HG03064 (cell line): ENCODE results near the gene GIPC2.
A peak's percentile ranks its signal among the peaks of the same experiment; 100 is the strongest.
"Not testable (repeated sequence)": the region's sequence is repeated elsewhere in the genome, so short reads cannot be mapped to it uniquely, and the experiment has no call there.

Experiments
- ATAC-seq: cut with Tn5 transposase; IDR thresholded peaks from one replicate; pipeline ENCODE4 v1.9.1; 2021; ENCODE audit warnings: low read depth; ENCODE audit not compliant: unreplicated experiment

The GIPC2 gene

GRCh38 chr1:78045926-78046778 is at the start of gene GIPC2:
GIPC2 (plus strand) TSS chr1:78045966; CDS start chr1:78046095, 129 bp downstream.
- no peak for ATAC-seq

- ATAC-seq: no peak
Observed at GRCh38 chr1:77996734-77997133, 49.0 kb upstream of the GIPC2 start.

GRCh38 chr1:78000536-78000935 is 45.2 kb upstream of the GIPC2 start:
- ATAC-seq: not testable (repeated sequence)

GRCh38 chr1:78003070-78003746 is 42.6 kb upstream of the GIPC2 start:
- no peak for ATAC-seq

GRCh38 chr1:78003882-78004718 is 41.7 kb upstream of the GIPC2 start:
- peak; percentile 47 for ATAC-seq

- peak; percentile 98 for ATAC-seq
Observed at GRCh38 chr1:78004719-78005447, 40.9 kb upstream of the GIPC2 start, which contains the start of gene DNAJB4. DNAJB4 (plus strand) TSS chr1:78004939; CDS start chr1:78005111, 172 bp downstream.

GRCh38 chr1:78005448-78005722 is 40.4 kb upstream of the GIPC2 start:
- no peak for ATAC-seq

- no peak for ATAC-seq
Observed at GRCh38 chr1:78005755-78006154, 40.0 kb upstream of the GIPC2 start.

- no peak for ATAC-seq
Observed at GRCh38 chr1:78006521-78006920, 39.2 kb upstream of the GIPC2 start.

- no peak for ATAC-seq
Observed at GRCh38 chr1:78007677-78008341, 38.0 kb upstream of the GIPC2 start.

GRCh38 chr1:78009276-78009675 is 36.5 kb upstream of the GIPC2 start:
- no peak for ATAC-seq

GRCh38 chr1:78009836-78010235 is 35.9 kb upstream of the GIPC2 start:
- ATAC-seq: no peak

- no peak for ATAC-seq
Observed at GRCh38 chr1:78011050-78011449, 34.7 kb upstream of the GIPC2 start.

GRCh38 chr1:78015148-78015547 is 30.6 kb upstream of the GIPC2 start:
- ATAC-seq: no peak

- ATAC-seq: no peak
Observed at GRCh38 chr1:78019024-78019423, 26.7 kb upstream of the GIPC2 start.

- not testable (repeated sequence) for ATAC-seq
Observed at GRCh38 chr1:78021134-78021533, 24.6 kb upstream of the GIPC2 start.

- no peak for ATAC-seq
Observed at GRCh38 chr1:78029793-78030192, 16.0 kb upstream of the GIPC2 start.

GRCh38 chr1:78032996-78033796 is 12.6 kb upstream of the GIPC2 start:
- no peak for ATAC-seq

- ATAC-seq: no peak
Observed at GRCh38 chr1:78033797-78034172, 12.0 kb upstream of the GIPC2 start.
